GM19351 (cell line): ENCODE data around the gene SNPH.
"Not testable (repeated sequence)": the region's sequence is repeated elsewhere in the genome, so short reads cannot be mapped to it uniquely, and the experiment has no call there.

Experiments used
- ATAC-seq: cut with Tn5 transposase; IDR thresholded peaks from one replicate; pipeline ENCODE4 v1.9.1; 2021; ENCODE audit warnings: mild to moderate bottlenecking, moderate library complexity; ENCODE audit not compliant: unreplicated experiment

Gene SNPH

DNA sequence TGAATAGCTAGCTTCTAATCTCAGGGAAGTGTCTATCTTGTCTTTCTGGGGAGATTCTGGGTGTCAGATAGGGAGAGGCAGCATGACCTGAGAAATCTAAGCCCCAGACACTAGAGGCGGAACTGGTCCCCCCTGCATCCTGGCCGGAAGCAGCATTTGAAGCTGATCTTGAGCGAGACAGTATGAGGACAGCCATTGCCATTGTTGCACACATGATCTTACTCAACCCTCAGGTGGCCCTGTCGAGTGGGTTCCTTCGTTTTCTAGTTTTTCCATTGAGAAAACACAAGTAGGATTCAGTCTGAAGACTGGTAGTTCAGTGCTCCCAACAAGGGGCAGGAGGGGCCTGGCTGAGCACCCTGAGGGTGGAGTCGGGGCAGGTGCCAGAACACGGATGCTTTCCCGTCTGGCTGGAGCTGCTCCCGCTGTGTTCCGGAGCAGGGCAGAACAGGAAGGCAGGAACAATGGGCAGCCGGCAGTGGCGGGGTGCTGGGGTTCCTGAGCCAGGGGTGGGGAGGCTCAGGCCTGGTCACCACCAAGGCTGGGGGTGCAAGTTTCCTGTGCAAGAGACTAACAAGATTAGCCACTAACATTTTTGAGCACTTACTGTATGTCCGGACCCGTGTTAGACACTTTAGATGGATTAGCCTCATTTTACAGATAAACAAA lies 70.7 kb downstream of the SNPH start:
- no peak for ATAC-seq

DNA sequence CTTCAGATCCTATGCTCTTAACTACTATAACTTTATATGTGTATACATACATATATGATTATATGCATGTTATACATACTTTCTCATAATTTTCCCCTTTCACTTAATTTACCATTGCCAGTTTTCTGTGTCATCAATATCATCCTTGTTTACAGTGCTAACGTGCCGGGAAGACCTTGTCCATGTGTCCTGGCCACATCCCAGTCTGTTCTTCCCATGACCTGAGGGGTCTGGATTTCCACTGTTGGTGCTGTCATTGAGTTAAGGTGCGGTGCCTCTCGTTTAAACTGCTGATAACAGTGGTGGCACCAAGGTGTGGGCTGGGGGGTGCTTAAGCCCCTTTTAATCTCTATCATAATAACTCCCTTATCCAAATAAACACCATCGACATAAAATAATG lies 71.3 kb downstream of the SNPH start:
- no peak for ATAC-seq

DNA sequence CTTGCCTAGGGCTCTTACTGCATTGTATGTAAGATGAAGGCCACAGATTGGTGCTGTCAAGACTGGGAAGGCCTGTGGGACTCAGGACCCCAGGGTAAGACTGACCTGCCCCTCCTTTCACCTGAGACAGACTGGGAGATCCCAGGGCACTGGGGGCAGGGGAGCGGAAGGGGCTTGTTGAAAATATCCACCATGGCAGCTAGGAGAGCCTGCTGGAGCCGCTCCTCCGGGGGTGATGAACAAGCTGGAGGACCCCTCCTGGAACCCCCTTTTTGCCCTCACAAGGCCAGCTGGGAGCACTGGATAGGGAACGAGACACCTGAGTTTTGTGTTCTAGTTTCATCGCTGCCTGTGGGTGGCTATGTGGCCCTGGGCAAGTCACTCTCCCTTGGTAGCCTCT lies 72.0 kb downstream of the SNPH start:
- ATAC-seq: no peak

DNA sequence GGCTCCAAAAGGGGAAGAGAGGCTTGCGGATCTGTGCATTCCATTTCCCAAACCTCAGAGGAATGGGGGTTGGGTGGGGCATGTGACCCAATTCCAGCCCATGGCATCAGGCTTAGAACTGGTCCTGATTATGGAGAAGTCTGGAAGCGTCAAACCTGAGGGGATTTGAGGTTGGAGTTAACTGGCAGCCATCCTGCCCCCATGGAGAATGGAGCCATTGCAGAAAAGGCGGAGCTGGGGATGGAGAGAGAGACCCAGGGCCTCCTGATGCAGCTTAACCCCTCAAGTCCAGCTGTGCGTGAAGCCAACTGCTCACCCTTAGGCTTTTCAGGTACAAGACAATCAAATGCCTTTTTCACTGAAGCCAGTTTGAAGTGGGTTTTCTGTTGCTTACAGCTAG lies 72.7 kb downstream of the SNPH start:
- no peak for ATAC-seq

DNA sequence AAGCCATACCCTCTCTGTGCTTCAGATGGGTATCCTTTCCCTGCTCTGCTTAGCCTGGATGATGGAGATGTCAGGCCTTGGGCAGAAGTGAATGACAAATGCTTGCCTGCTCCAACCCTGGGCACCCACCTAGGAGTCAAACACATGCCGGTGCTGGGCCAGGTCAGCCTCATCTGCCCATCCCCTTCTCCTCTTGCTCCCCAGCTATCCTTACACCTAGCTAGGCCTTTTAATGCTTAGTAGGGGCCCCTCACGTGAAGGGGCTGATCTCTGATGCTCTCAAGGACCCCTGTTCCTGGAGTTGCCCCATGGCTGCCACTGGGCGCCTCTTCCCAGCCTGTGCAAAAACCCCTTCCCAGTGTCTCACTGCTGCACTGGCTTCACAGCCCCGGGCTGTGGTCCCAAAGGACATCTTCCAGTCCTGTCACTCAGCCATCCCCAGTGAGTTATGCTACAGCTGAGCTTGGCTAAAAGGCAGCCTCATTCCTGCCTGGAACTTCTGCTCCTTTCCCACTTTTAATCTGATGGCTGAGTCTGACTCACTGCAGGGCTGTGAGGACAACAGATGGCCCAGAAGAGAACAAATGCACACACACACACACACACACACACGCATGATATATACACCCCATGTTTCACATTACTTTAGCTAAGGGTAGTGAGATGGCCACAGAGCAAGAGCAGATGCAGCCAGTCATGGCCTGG lies 75.6 kb downstream of the SNPH start:
- ATAC-seq: no peak

DNA sequence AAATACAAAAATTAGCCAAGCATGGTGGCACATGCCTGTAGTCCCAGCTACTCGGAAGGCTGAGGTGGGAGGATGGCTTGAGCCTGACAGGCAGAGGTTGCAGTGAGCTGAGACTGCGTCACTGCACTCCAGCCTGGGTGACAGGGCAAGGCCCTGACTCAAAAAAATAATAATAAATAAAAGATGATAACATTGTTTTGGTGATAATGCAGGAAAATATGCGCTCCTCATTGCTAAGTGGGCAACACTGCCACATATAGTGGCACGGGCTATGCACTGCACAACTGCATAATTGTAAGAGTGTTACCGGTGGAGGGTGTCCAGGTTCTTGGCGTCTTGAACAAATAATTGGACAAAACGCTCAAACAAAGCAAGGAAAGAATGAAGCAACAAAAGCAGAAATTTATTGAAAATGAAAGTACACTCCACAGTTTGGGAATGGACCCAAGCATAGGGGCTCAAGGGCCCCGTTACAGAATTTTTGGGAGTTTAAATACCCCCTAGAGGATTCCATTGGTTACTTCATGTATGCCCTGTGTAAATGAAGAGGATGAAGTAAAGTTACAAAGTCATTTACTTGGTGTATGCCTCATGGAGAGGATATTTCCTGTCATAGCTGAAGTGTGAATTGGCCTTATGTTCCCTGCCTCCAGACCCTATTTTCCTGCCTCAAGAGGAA lies 77.5 kb downstream of the SNPH start:
- ATAC-seq: not testable (repeated sequence)

DNA sequence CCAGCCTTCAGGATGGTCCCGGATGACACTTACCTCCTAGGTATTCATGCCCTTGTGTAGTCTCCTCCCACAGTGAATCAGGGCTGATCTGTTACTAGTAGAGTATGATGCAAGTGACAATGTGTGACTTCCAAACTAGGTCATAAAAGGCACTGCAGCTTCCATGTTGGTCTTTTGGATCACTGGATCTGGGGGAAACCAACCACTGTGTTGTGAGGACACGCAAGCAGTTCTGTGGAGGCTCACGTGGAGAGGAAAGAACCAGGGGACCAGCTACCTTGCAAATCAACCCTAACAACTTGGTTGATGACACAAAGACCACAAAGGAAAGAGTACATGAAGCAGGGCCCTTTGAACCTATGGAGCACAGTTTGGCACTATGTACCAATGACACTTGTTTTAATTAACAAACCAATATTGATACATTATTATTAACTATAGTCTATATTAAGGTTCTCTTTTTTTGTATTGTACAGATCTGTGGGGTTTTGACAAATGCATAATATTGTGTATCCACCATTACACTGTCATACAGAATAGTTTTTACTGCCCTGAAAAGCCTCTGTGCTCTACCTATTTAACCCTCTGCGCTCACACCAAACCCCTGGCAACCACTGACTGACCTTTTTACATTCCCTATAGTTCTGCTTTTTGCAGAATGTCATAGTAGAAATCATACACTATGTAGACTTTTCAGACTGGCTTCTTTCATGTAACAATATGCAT lies 79.1 kb downstream of the SNPH start:
- no peak for ATAC-seq

DNA sequence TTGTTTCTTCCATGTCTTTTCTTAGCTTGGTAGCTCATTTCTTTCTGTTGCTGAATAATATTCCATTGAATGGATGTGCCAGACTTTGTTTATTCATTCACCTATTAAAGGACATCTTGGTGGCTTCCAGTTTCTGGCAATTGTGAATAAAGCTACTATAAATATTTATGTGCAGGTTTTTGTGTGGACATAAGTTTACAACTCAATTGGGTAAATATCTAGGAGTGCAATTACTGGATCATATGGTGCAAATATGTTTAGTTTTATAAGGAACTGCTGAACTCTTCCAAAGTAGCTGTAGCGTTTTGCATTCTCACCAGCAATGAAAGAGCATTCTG lies 79.6 kb downstream of the SNPH start:
- no peak for ATAC-seq

DNA sequence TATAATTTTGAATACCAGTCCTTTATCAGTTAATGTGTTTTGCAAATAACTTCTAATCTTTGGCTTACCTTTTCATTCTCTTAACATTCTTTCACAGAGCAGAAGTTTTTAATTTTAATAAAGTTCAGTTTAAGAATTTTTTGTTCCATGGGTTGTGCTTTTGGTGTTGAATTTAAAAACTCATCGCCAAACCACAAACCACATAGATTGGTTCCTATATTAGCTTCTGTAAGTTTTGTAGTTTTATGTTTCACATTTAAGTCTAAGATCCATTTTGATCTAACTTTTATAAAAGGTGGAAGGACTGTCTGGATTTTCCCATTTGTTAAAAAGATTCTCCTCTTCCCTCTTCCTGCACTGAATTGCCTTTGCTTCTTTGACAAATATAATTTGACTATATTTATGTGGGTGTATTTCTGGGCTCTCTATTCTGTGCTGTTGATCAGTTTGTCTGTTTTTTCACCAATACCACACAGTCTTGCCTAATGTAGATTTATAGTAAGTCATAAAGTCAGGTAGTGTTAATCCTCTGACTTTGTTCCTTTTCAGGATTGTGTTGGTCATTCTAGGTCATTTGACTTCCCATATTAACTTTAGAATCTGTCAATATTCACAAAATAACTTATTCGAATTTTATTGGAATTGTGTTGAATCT lies 80.3 kb downstream of the SNPH start:
- ATAC-seq: no peak

DNA sequence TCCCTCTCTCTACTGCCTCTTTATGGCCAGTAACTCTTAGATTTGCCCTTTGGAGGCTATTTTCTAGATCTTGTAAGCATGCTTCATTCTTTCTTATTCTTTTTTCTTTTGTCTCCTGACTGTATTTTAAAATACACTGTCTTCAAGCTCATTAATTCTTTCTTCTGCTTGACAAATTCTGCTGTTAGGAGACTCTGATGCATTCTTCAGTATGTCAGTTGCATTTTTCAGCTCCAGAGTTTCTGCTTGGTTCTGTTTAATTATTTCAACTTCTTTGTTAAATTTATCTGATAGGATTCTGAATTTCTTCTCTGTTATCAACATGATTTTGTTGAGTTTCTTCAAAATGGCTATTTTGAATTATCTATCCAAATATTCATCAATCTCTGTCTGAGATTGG lies 87.9 kb downstream of the SNPH start:
- ATAC-seq: no peak

DNA sequence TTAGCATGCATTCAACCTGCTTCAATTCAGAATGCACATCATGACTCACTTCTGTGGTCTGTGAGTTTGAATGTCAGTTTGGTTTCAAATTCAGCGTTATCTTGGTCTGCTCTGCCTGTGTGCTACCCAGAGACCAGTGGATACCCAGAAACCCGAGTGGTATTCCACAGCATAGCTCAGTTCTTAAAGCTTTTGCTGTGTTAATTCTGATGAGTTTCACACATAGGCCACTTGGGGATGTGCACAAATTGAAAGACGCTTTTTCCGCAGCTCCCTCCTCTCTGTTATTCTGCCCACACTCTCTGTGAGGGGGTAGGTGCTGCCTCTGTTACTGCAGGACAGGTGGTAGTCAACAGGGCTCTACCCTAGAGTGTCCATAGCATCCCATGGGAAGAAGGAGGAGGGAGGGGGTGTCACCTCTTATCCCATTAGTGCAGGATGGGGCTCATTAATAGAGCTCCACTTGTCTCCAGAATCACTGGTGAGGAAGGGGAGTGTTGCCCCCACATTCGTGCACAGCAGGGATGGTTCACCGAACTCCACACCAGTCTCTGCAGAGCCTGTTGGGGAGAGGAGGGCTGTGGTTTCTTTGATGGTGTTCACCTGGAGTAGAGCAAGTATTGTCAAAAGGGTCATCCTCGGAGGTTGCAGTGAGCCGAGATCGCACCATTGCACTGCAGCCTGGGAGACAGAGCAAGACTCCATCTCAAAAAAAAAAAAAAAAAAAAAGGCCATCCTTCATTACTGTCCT lies 92.0 kb downstream of the SNPH start:
- ATAC-seq: no peak
